ENCODE results near the gene GHRL.

The GHRL gene

GRCh38 chr3:10248184-10248983 is 44.4 kb downstream of the GHRL start, which contains the start of gene TATDN2:
Gene TATDN2 (plus strand): TSS chr3:10248459. CDS start chr3:10249201, 742 bp downstream.
- peak; percentile 67 to 82 (median 73) for DNase-seq (ENCODE audit: low read depth in 2 of 3, low spot score in 2 of 3)

- no peak for DNase-seq (ENCODE audit: low read depth in 2 of 3, low spot score in 2 of 3)
Measured at GRCh38 chr3:10247679-10248183, 45.0 kb downstream of the GHRL start.

- DNase-seq (ENCODE audit: low read depth in 2 of 3, low spot score in 2 of 3): no peak
Measured at GRCh38 chr3:10245081-10245712, 47.5 kb downstream of the GHRL start.

- DNase-seq (ENCODE audit: low read depth in 2 of 3, low spot score in 2 of 3): no peak
Measured at GRCh38 chr3:10244009-10244408, 48.7 kb downstream of the GHRL start.

GRCh38 chr3:10242182-10243065 is 50.3 kb downstream of the GHRL start:
- DNase-seq (ENCODE audit: low read depth in 2 of 3, low spot score in 2 of 3): peak in 2 of 3 experiments; percentile 41 to 55

- DNase-seq (ENCODE audit: low read depth in 2 of 3, low spot score in 2 of 3): no peak
Measured at GRCh38 chr3:10240799-10241198, 51.9 kb downstream of the GHRL start.

- no peak for DNase-seq (ENCODE audit: low read depth in 2 of 3, low spot score in 2 of 3)
Measured at GRCh38 chr3:10238345-10239183, 54.2 kb downstream of the GHRL start.

All from activated CD8-positive, alpha-beta memory T cell treated with anti-CD3 and anti-CD28 coated beads for 48 hours (primary cell).